Stimulated activated CD4-positive, alpha-beta T cell treated with anti-CD3 and anti-CD28 coated beads, Interleukin-2, amount 100 ng/mL, for 4 hours (primary cell): Measurements from ENCODE around the gene IGFBP7.
"Not testable (repeated sequence)": the region's sequence is repeated elsewhere in the genome, so short reads cannot be mapped to it uniquely, and the experiment has no call there.

Experiments
- DNase-seq: peaks from one replicate; pipeline ENCODE4 v3.0.0-alpha.2; 2020; ENCODE audit warnings: low read depth

The IGFBP7 gene

DNA sequence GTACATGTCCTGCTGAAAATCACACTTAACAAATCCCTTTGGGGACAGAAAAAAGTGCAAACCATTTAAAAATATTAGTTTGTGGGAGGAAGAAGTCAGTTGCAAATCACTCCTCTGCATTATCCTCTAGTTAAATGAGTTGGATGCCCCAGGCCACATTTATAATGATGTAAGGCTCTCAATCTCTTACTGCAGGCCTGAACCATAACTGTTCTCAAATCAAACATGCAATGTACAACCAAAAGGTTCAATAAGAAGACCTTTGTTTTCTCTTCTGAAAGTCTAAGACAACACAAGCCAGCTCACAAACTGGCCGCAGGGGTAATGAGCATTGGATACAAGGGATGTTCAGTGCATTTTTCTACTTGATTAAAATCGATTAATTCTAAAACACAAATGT lies 39.7 kb downstream of the IGFBP7 start:
- no peak for DNase-seq

DNA sequence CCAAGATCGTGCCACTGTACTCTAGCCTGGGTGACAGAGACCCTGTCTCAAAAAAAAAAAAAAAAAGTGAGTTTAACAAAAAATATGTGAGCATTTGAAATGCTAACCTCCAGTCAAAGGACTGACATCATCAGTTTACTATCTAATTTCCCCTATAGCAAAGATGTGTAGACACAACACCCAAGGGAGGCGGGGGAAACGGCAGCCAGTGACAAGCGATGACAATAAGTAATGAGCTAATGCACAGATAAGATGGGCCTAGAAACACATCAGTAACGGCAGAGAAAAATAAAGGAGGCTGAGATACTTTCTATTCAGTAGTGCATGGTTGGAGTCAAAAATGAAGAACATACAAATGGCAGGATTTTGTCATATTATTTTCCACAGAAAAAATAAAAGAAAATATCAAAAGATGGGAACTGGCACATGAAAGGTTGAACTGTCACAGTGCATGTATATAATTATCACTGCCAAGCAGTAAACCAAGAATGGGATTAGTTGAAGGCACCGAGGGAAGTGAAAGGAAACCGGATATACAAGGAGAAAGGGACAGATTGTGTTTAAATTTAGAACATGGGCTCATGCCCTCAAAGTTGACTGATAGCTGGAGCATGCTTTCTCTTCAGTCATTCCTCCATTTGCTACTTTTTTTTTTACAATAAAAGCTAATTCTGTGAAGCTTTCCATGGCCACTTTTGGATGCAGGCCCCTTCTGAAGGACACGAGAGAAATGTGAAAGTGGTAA lies 41.8 kb downstream of the IGFBP7 start:
- DNase-seq, result no peak

DNA sequence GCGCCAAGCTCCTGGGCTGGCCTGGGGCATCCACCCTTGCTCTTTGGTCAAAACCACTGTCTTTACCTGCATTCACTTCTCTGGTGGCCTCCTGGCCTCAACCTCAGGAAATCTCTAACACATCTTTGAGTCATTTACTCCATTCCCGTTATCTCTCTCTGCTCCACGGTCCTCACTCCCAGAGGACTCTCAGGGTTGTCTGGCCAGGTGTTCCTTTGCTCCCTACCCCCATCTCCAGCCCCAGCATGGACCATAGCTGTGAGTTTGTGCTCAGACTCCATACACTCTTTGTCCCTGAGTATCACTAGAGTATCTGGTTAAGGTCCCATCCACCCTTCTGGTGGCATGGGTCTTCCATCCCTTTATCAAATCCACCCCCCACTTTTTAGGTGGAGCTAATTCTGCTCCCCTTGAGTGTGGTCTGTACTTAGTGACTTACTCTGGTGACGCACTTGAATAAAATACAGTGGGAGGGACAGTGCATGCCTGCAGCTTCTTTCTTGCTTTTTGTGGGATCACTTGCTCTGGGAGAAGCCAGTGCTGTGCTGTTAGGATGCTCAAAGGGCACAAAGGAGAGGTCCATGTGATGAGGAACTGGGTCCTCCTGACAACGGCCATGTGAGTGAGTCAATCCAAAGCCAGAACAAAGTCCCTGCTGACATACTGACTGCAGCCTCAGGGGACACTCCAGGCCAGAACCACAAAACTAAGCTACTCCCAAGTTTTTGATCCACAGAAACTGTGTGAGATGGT lies 44.3 kb downstream of the IGFBP7 start:
- DNase-seq, result no peak

DNA sequence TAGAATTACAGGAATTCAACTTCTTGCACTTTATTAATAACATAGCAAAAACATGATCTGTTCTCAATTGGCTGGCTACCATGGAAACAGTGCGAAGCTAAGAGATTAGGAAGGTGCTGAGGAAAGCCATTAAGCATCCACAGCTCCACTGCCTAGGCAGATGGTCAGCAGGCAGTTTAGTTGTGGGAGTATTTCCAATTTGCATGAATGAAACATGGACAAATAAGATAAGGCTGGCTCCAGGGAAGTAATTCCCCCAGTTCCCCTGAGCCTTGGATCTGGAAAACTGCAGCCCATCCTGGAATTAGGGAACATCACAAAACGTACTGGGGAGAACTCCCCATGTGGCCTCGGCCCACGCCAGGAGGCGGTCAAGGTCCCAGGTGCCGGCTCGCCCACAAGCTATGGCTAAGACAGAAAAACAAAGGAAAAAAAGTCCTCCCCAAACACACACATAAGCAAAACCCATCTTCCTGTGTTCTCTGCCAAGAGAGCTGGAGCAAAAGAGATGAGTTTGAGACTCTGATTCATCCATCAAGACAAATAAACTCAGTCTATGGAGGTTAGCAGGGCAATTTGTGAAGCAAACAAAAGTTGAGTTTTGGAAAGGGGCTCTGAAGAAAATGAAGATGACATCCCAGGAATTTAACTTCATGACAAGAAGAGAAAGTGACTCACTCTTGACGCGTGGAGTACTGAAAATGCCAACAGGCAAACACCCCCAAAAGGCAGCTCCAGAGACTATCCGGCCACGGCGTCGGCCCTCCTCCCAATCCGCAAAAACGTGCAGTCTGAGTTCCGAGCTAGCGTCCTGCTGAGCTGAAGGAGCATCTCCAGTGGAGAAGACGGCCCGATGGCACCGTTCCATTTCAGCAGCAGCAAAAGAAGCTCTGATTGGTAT lies 45.1 kb downstream of the IGFBP7 start:
- no peak for DNase-seq

DNA sequence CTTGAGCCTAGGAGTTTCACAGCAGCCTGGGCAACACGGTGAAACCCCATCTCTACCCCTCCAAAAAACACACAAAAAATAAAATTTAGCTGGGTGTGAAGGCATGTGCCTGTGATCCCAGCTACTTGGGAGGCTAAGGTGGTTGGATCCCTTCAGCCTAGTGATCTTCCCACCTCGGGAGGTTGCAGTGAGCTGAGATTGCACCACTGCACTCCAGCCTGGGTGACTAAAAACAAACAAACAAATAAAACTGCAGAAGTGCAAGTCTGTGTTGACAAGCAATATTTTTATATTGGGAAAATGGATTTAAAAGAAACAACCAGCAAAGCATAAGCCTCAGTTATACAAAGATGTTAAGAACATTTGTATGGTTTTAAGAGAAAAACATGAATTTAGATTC lies 46.1 kb downstream of the IGFBP7 start:
- no peak for DNase-seq

DNA sequence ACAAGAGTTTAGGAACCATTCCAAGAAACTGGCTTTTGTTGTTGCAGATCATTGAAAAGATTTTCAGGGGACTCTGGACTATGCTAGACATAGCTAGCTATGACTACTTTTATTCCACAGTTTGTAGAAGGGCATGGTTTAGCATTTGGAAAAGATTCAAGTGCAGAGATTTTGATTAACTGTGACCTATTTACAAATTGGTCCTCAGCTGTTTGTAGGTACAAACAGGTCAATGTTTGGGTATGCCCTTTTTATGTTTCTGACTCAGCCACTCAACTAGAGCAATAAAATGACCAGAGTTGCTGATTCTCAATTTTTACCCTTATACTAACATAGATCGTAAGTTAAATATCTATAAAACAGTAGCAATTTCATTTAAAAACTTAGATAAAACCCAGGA lies 46.7 kb downstream of the IGFBP7 start:
- DNase-seq, result no peak

DNA sequence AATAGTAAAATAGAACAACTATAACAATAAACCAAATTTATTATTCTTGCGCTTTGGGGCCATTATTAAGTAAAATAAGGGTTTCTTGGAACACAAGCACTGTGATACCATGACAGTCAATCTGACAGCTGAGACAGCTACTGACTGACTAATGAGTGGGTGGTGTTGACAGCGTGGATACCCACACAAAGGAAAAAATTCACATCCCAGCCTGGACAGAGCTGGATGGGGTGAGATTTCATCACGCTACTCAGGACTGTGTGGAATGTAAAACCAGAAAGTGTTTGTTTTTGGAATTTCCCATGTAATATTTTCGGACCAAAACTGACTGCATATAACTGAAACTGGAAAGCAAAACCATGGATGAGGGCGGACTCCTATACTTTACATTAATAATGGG lies 48.8 kb downstream of the IGFBP7 start:
- DNase-seq, result no peak

DNA sequence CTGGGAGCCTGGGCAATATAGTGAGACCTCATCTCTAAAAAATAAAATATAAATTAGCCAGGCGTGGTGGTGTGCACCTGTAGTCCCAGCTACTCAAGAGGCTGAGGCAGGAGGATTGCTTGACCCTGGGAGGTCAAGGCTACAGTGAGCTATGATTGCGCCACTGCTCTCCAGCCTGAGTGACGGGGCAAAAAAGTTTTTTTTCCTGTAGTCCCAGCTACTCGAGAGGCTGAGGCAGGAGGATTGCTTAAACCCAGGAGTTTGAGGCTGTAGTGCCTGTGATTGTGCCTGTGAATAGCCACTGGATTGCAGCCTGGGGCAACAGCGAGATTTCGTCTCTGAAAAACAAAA lies 49.5 kb downstream of the IGFBP7 start:
- not testable (repeated sequence) for DNase-seq

DNA sequence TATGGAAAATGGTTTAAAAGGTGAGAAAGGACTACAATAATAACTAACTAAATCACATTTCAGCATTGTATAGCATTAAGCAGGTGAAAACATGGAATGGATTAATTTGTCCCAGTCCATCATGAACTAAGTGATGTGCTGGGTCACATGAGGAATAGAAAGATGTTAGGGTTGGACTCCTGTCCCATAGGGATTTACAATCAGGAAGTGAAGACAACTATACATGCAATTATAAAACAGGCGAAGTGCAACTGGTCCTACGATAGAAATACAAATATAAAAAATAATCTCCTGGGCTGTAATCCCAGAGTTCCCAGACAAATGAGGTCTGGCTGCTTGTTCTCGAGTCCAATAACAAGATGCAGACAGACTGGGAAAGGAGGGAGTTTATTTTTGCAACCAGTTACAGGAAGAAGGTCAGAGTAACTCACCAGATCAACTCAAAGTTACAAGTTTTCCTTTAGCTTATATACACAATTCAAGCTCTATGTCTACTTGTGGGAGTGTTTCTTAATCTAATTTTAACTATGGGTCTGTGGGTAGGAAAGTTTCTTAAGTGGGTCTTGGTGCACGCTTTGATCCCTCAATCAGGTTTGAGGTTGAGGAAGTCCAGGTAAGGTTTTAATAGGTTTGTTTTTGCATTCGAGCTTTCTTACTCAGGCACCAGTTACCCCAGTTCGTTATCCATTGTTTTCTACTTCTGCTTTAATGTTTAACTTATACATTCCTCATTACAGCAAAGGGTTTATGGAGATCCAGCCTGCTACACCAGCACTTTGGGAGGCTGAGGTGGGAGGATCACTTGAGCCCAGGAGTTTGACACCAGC lies 50.1 kb downstream of the IGFBP7 start:
- no peak for DNase-seq

DNA sequence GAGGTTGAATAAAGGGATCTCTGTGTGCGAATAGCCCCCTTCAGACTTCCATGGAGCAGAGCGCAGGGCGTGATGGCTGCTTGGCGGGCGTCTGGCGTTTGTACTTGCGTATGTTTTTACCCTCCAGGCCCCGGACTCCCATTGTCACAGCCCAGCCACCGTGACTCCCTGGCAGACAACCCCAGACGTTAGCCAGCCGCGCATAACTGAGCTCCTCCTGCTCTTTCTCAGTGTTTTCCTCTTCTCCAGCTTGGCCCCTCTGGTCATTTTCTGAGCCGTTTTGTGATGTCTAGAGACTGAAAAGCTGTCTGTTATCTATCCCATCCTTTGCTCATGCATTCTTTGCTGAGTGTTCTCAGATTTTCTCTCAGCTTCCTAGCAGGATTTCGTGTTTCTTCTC lies 54.3 kb downstream of the IGFBP7 start:
- DNase-seq, result no peak

DNA sequence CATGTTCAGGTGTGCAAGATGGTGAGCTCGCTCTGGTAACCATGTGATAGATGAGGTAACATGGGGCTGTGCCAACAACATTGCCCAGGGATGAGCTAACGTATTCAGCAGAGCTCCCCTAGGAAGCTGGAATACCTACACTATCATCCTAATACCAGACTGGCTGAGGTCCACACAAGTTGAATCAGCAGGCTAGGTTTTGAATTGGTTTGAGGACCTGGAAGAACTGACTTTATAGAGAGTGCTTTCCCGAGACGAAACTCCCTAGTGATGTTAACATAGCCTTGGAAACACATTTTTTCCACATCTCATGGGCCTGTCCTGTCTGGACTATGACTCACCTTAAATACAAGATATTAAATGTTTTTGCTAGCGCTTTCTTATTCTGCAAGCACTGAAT lies 56.7 kb downstream of the IGFBP7 start:
- DNase-seq, result no peak

DNA sequence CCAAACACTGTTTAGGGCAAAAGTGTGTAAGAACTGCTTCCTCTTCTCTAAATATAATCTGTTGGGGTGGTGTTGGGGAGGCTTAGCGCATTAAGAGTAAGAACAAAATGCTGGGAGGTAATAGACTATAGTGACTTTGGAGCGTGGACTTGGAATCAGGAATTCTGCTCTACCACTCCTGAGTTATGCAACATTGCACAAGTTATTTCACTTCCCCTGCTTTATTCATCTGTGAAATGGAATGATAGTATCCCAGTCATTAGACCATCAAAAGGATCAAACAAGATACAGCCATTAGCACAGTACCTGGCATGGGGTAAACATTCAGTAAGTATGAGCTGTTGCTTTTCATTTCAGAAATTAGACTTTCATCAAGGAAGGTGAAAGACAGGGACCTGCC lies 58.7 kb downstream of the IGFBP7 start:
- no peak for DNase-seq

DNA sequence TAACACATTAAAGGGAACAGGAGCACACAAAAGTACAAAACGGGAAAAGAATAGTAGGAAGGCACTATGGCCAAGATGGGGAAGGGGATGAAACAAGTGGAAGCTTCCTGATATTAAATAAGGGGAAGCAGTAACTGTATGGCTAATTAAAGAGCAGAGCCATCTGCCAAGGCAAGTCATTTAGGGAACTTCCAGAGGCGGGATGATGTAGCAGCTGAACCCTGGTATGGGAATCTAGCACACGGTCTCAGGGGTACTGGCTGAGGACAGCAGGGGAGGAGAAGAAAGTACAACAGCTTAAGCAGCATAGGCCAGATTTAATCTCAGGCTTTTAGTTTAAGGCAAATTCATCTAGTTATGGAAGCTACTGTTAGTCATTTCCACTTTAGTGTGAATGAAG lies 59.1 kb downstream of the IGFBP7 start:
- DNase-seq, result no peak

DNA sequence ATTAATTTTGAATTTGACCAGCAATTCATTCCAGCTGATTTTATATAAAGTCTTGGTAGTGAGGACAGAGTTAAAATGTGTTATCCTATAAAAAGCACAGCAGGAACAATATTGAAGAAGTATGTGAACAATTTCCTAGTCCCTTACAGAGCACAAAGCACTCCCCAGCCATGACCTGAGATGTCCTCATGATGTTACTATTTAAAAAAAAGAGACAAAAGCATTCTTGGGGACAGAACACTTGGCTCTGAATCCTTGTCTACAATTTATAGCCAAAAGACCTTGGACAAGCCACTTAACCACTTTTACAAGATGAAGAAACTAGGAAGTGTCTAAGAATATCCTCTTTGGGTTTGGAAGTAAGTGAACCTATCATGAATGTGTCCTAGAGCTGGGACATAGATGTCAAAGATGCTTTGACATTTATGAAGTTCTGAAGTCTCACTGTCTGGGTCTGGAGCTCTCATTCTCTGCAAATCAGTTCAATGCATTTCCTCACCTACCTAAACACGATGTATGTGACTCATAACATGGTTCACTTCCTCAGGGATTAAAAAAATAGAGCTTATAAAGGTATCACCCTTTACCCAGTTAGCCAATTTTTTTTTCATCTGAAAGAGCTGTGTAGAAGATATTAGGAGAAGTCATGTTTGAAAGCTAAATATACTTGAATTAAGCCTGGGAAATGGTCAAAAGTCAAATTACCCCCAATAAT lies 61.4 kb downstream of the IGFBP7 start:
- no peak for DNase-seq

DNA sequence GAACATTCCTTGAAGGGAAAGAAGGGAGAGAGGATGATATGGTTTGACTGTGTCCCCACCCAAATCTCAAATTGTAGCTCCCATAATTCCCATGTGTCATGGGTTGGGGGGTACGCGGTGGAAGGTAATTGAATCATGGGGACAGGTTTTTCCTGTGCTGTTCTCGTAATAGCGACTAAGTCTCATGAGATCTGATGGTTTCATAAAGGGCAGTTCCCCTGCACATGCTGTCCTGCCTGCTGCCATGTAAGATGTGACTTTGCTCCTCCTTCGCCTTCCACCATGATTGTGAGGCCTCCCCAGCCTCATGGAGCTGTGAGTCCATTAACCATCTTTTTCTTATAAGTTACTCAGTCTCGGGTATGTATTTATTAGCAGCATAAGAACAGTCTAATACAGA lies 63.1 kb downstream of the IGFBP7 start:
- not testable (repeated sequence) for DNase-seq

DNA sequence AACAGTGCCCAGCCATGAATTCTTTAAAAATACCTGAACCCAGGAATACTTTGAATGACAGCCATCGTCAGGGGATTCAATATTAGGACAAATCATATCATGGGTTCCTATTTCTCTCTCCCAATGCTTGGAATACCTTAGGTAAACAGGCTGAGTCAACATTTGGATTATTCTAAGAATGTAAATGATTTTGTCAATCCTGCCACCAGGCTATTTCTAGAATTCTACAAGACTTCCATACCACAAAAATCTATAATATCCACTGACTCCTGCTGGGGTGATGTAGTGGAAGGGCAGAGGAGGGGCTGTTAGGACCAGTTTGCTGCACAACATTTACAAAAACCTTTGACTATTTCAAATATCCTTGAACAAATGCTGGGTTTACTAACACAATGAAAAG lies 65.2 kb downstream of the IGFBP7 start:
- DNase-seq, result no peak

DNA sequence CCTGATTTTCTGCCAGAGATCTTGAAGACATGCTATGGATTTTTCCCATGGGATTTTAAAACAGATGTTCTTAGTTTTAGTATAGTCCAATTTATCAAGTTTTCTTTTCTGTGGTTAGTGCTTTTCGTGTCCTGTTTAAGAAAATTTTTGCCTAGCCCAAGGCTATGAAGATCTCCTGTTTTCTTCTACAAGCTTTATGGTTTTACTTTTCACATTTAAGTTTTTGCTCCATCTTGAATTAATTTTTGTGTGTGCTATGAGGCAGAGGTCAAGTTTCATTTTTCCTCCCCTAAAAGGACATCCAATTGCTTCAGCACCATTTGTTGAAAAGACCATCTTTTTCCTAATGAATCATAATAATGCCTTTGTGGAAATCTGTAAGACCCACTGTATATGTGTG lies 65.9 kb downstream of the IGFBP7 start:
- no peak for DNase-seq

DNA sequence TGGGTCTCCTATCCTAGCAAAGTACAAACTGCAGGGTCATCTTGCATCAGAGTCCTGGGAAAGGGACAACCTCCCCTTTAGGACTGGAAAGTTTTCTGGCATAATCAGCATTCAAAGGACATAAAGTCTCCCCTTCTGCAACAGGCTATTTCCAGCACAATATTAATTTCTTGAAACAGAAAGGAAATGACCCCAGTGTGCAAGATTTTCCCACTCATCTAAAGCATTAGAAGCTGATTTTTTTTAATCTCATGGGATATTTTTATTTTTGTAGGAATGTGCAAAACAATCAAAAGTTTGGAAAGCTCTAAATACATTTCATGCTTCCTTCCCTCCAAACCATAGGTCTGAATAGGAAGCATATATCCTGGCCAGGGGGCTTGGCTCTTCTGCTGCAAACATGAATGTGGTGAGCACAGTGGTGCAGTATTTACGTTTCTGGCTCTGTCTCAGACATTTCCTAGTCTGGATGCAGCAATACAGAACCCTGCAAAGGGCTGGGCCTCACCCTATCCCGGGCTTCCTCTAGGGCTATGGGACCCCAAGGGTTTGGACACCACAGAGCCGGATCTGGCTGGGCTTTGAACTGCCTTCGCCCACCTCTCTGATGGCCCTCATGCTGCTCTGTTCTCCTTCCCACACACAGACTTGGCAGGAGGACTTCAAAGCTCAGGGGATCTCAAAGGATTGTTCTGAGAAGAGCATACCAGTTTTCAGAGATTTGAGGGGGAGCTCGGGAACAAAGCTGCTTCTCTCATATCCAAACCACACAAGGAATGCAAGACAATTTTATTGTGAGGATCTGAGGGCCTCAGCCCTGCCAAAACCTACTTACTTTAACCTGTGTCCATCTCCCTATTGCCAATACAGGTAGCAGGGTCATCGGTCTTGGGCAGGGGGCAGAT lies 66.6 kb downstream of the IGFBP7 start:
- DNase-seq, result no peak

DNA sequence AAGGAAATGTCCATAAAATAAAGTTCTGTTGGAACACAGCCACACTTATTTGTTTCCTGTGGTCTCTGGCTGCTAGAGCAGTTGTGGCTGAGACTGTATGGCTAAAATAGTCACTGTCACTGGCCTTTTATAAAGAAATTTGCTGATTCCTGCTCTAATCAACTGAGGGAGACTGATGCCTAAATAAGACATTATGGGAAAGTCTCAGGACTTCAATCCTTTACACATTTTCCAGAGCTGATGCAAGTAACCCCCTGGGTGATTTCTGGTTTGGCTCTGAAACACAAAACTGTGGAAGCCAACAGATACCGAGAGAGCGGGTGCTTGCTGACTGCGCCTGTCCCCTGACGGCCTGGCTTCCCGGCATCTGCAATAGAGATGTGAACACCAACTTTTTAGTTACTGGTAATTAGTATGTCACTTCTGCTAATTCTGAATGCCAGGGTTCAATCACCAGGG lies 67.4 kb downstream of the IGFBP7 start:
- no peak for DNase-seq

DNA sequence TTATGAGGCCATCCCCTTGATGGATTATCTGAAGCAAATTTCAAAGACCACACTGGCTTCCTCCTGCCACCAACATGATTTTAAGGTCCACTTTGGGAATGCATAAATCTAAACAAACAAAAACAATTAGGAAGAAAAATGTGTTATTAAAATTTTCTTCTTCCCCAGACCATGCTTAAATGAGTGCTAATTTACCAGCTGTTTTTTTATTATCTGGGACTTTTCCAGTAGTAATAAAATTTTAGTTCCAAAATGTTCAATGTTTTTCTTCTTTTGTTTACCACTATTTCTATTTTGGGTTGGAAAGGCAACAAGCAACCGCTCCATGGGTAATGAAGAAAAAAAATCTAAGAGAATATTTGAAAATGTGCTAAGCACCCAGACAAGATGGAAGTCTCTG lies 69.2 kb downstream of the IGFBP7 start:
- DNase-seq, result no peak
